ENCODE measurements around the gene CTSH.
A peak's percentile ranks its signal among the peaks of the same experiment; 100 is the strongest.
"Not testable (repeated sequence)": the region's sequence is repeated elsewhere in the genome, so short reads cannot be mapped to it uniquely, and the experiment has no call there.

Gene CTSH

GRCh38 chr15:78910271-78910670, 34.6 kb downstream of the CTSH start:
- POLR2A ChIA-PET (ENCODE audit: low non-redundant PET): no interaction called here
- TF ChIP-seq CTCF (conservative IDR thresholded peaks at IDR 0.05; ENCODE audit: low read depth): no peak
- no peak overlapping the region for H3K27ac ChIP-seq
- CTCF ChIA-PET: interaction anchor here (0.5 to 0.8 kb wide), 3 partner anchors 30 to 68 kb away, joined by 3 to 5 read pairs (median 4); no protein-coding TSS in a partner anchor
- DNase-seq (ENCODE audit: low spot score): no peak

GRCh38 chr15:78909791-78910228, 35.0 kb downstream of the CTSH start:
- TF ChIP-seq CTCF (conservative IDR thresholded peaks at IDR 0.05; ENCODE audit: low read depth): peak; percentile 78
- ChIA-PET POLR2A (ENCODE audit: low non-redundant PET) (no interaction called here), CTCF (interaction anchor here (0.5 to 0.8 kb wide), 3 partner anchors 30 to 68 kb away, joined by 3 to 5 read pairs (median 4); no protein-coding TSS in a partner anchor)
- DNase-seq (ENCODE audit: low spot score): peak; percentile 52
- H3K27ac ChIP-seq: no peak overlapping the region

GRCh38 chr15:78909160-78909695, 35.6 kb downstream of the CTSH start:
- TF ChIP-seq CTCF (conservative IDR thresholded peaks at IDR 0.05; ENCODE audit: low read depth): no peak
- ChIA-PET POLR2A (ENCODE audit: low non-redundant PET) (no interaction called here), CTCF (interaction anchor here (0.7 to 2.7 kb wide), 2 partner anchors 153 to 275 kb away, joined by 3 to 10 read pairs; no protein-coding TSS in a partner anchor)
- no peak for DNase-seq (ENCODE audit: low spot score)
- H3K27ac ChIP-seq: 0 out of 2 replicates have a peak overlapping the region, but pooled peaks have one; percentile 1

GRCh38 chr15:78907577-78907976, 37.3 kb downstream of the CTSH start:
- peak; percentile 32 for TF ChIP-seq CTCF (conservative IDR thresholded peaks at IDR 0.05; ENCODE audit: low read depth)
- H3K27ac ChIP-seq: no peak overlapping the region
- POLR2A ChIA-PET (ENCODE audit: low non-redundant PET): no interaction called here
- CTCF ChIA-PET: interaction anchor here (2.7 kb wide), 1 partner anchor 277 kb away, joined by 10 read pairs; no protein-coding TSS in a partner anchor
- no peak for DNase-seq (ENCODE audit: low spot score)

- ChIA-PET POLR2A (ENCODE audit: low non-redundant PET) (no interaction called here), CTCF (interaction anchor here (0.5 to 0.7 kb wide), 3 partner anchors 12 to 289 kb away, joined by 3 read pairs; no protein-coding TSS in a partner anchor)
- DNase-seq (ENCODE audit: low spot score): peak; percentile 25
- no peak for TF ChIP-seq CTCF (conservative IDR thresholded peaks at IDR 0.05; ENCODE audit: low read depth)
- no peak overlapping the region for H3K27ac ChIP-seq
Observed at GRCh38 chr15:78906316-78906620, 38.6 kb downstream of the CTSH start.

GRCh38 chr15:78904599-78905358, 40.1 kb downstream of the CTSH start:
- CTCF ChIA-PET: interaction anchor here (0.5 to 1.8 kb wide), 3 partner anchors 15 to 280 kb away, joined by 3 to 5 read pairs (median 4); no protein-coding TSS in a partner anchor
- TF ChIP-seq CTCF (conservative IDR thresholded peaks at IDR 0.05; ENCODE audit: low read depth): no peak
- POLR2A ChIA-PET (ENCODE audit: low non-redundant PET): no interaction called here
- H3K27ac ChIP-seq: no peak overlapping the region
- DNase-seq (ENCODE audit: low spot score): no peak

- DNase-seq (ENCODE audit: low spot score); POLR2A ChIA-PET (ENCODE audit: low non-redundant PET); H3K27ac ChIP-seq: not testable (repeated sequence)
- CTCF ChIA-PET: interaction anchor here (0.7 kb wide), 1 partner anchor 22 kb away, joined by 4 read pairs; no protein-coding TSS in a partner anchor
Observed at GRCh38 chr15:78902281-78903032, 42.4 kb downstream of the CTSH start.

- H3K27ac ChIP-seq: peak overlapping the region; percentile 8
- DNase-seq (ENCODE audit: low spot score); POLR2A ChIA-PET (ENCODE audit: low non-redundant PET): not testable (repeated sequence)
- CTCF ChIA-PET: interaction anchor here (0.7 kb wide), 1 partner anchor 277 kb away, joined by 3 read pairs; no protein-coding TSS in a partner anchor
Observed at GRCh38 chr15:78900819-78901533, 43.9 kb downstream of the CTSH start.
